HCT116 (cell line): ENCODE measurements around the gene TCEAL9. TPM values are rescaled to one million over a fixed set of nuclear protein-coding genes. Genes with fewer than 3 reads are reported as not detected.

Experiments
- ATAC-seq: fragments of 200-7000 bp; cut with Tn5 transposase; 2 replicates; pipeline ENCODE4 v1.9.1; 2020; ENCODE audit warnings: mild to moderate bottlenecking, moderate library complexity
- BruUV-seq: library from RNA; stranded (reverse); fragments of 400-500 nt; replicated peaks from 2 replicates; lab custom pipeline; 2021; lab: Mats Ljungman, UMichigan
- CTCF ChIA-PET: fragments of 300-600 bp; sonication (Branson Sonifier 250); formaldehyde crosslinking; loops from one replicate; lab custom pipeline; 2021; ENCODE audit warnings: antibody characterized with exemption; lab: Charles Lee
- POLR2A ChIA-PET: fragments of 300-600, 350-600 bp; sonication (Branson Sonifier 250); formaldehyde crosslinking; loops from one replicate; lab custom pipeline; 2021; ENCODE audit warnings: antibody characterized with exemption; lab: Charles Lee
- RAD21 ChIA-PET, 2 experiments: fragments of 300-600 bp; sonication (Branson Sonifier 250); formaldehyde crosslinking; loops; one replicate each; lab custom pipeline; 2023; ENCODE audit warnings: low total read pairs in 2 of 2; ENCODE audit not compliant: uncharacterized antibody in 2 of 2, unreplicated experiment in 2 of 2, low non-redundant PET in 1 of 2; lab: Charles Lee
- DNase-seq: peaks from one replicate; pipeline ENCODE4 v3.0.0-alpha.2; 2010; ENCODE audit warnings: low read depth, low spot score
- H2AFZ ChIP-seq: fragments of 200-600 bp; shearing (Covaris generic), sonication (generic); 2 replicates; pipeline ENCODE4 v1.6.1; 2017; ENCODE audit warnings: low read depth, mixed run types, mixed read lengths, antibody characterized with exemption, low read length; ENCODE audit not compliant: poor library complexity, severe bottlenecking
- H3K27ac ChIP-seq: 2 replicates; pipeline ENCODE4 v1.5.1; 2012; ENCODE audit warnings: low read depth, low read length
- H3K27me3 ChIP-seq: fragments of 200-600 bp; sonication (generic); 2 replicates; pipeline ENCODE4 v1.6.1; 2016; ENCODE audit warnings: mixed run types, low read length, mixed read lengths; ENCODE audit not compliant: insufficient read depth
- H3K36me3 ChIP-seq, 2 experiments: fragments of 200-500 bp in 1 of 2; fragments of 200-600 bp in 1 of 2; sonication (Bioruptor generic) in 1 of 2; sonication (generic) in 1 of 2; 2 replicates each; pipeline versions ENCODE4 v1.5.1 to v1.6.1; 2014 to 2016; ENCODE audit warnings: low read length in 2 of 2, inconsistent platforms in 1 of 2, mixed read lengths in 1 of 2, mixed run types in 1 of 2; ENCODE audit not compliant: insufficient read depth in 2 of 2, control insufficient read depth in 1 of 2
- H3K4me1 ChIP-seq, 2 experiments: fragments of 200-600 bp in 1 of 2; sonication (generic) in 1 of 2; 2 replicates each; pipeline versions ENCODE4 v1.5.1 to v1.6.1; 2012 to 2017; ENCODE audit warnings: low read length in 2 of 2, inconsistent platforms in 1 of 2, mild to moderate bottlenecking in 1 of 2, mixed read lengths in 1 of 2, mixed run types in 1 of 2, moderate library complexity in 1 of 2; ENCODE audit not compliant: insufficient read depth in 2 of 2, control insufficient read depth in 1 of 2
- H3K4me2 ChIP-seq: fragments of 200-600 bp; sonication (generic); 2 replicates; pipeline ENCODE4 v1.6.1; 2017; ENCODE audit warnings: mixed run types, low read length, mixed read lengths
- H3K4me3 ChIP-seq, 2 experiments: fragments of 200-600 bp in 1 of 2; sonication (generic) in 1 of 2; replicated peaks in 1 of 2; 2 replicates each; pipeline ENCODE4 v1.5.1; 2011 to 2016; ENCODE audit warnings: low read length in 2 of 2, control low read depth in 1 of 2, low read depth in 1 of 2, mild to moderate bottlenecking in 1 of 2, mixed read lengths in 1 of 2, mixed run types in 1 of 2
- H3K79me2 ChIP-seq: fragments of 200-600 bp; sonication (generic); 2 replicates; pipeline ENCODE4 v1.6.1; 2017; ENCODE audit warnings: mild to moderate bottlenecking, mixed run types, low read length, moderate library complexity, mixed read lengths; ENCODE audit not compliant: insufficient read depth
- H3K9ac ChIP-seq: fragments of 200-600 bp; sonication (generic); 2 replicates; pipeline ENCODE4 v1.6.1; 2016; ENCODE audit warnings: low read length, mixed read lengths
- H3K9me2 ChIP-seq: fragments of 200-600 bp; sonication (generic), shearing (Covaris generic); 2 replicates; pipeline ENCODE4 v1.6.1; 2017; ENCODE audit warnings: mixed run types, mild to moderate bottlenecking, moderate library complexity; ENCODE audit not compliant: insufficient read depth
- H3K9me3 ChIP-seq, 2 experiments: fragments of 200-500 bp in 1 of 2; fragments of 200-600 bp in 1 of 2; sonication (Bioruptor generic) in 1 of 2; sonication (generic) in 1 of 2; 2 replicates each; pipeline ENCODE4 v1.6.1; 2014 to 2017; ENCODE audit warnings: low read length in 2 of 2, mixed read lengths in 2 of 2, inconsistent platforms in 1 of 2, low read depth in 1 of 2, mild to moderate bottlenecking in 1 of 2, mixed run types in 1 of 2, moderate library complexity in 1 of 2; ENCODE audit not compliant: control insufficient read depth in 1 of 2, insufficient read depth in 1 of 2
- H4K20me1 ChIP-seq: fragments of 200-600 bp; sonication (generic), shearing (Covaris generic); 2 replicates; pipeline ENCODE4 v1.6.1; 2017; ENCODE audit warnings: mixed run types, mild to moderate bottlenecking, moderate library complexity; ENCODE audit not compliant: insufficient read depth
- EGR1 ChIP-seq: IDR thresholded peaks from 2 replicates; pipeline ENCODE4 v1.6.1; 2012; ENCODE audit warnings: low read depth
- JUND ChIP-seq: IDR thresholded peaks from 2 replicates; pipeline ENCODE4 v1.6.1; 2012
- POLR2AphosphoS5 ChIP-seq: IDR thresholded peaks from 2 replicates; pipeline ENCODE4 v1.6.1; 2011; ENCODE audit warnings: mild to moderate bottlenecking, low read depth, low read length, moderate library complexity
- SRF ChIP-seq: IDR thresholded peaks from 2 replicates; pipeline ENCODE4 v1.6.1; 2012; ENCODE audit warnings: low read depth
- intact Hi-C: fragments of 100-400 bp; cut with micrococcal nuclease; formaldehyde crosslinking; loops from 2 replicates; pipeline ENCODE4 v1.10.0; 2022
- total RNA-seq: library from RNA; stranded (reverse); gene quantifications from one replicate; pipeline ENCODE4 v1.2.1, GENCODE V29; 2021; ENCODE audit not compliant: unreplicated experiment
- TF ChIP-seq, protein P1 (sequence below): IDR thresholded peaks from 2 replicates; pipeline ENCODE4 v1.6.1; 2011; ENCODE audit warnings: mild to moderate bottlenecking, low read length, moderate library complexity; ENCODE audit not compliant: insufficient replicate concordance; ENCODE audit errors: extremely low read depth
- TF ChIP-seq, protein P2 (sequence below), 3 experiments: fragments of 200-600 bp in 1 of 3; sonication (generic) in 1 of 3; IDR thresholded peaks in 2 of 3; conservative IDR thresholded peaks in 1 of 3; 2 replicates each; pipeline ENCODE4 v1.5.1; 2012 to 2017; ENCODE audit warnings: low read depth in 2 of 3, low read length in 2 of 3, antibody characterized with exemption in 1 of 3, borderline replicate concordance in 1 of 3, control low read depth in 1 of 3, mild to moderate bottlenecking in 1 of 3, mixed read lengths in 1 of 3, mixed run types in 1 of 3, moderate library complexity in 1 of 3; ENCODE audit not compliant: insufficient read depth in 1 of 3

Gene TCEAL9
- total RNA-seq, 1 experiment from 2014 or later: 28.8 TPM

DNA sequence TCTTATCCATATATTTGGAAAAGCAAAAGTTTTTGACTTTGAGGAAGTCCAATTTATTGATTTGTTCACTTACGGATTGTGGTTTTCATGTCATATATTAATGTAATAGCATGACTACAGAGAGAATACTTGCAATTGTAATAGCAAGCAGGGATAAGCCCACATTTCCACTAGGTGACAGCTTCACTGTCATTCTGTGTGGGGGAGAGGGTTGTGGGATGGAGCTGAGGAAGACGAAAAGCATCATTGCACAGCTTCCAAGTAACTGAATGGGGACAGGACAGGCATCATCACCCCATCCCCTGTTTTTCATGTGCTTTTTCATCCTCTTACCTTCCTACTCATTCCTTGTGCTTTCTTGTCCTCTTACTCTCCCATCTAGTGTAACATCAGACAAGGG, 51.5 kb downstream of the TCEAL9 start:
- TF ChIP-seq, protein P1, sequence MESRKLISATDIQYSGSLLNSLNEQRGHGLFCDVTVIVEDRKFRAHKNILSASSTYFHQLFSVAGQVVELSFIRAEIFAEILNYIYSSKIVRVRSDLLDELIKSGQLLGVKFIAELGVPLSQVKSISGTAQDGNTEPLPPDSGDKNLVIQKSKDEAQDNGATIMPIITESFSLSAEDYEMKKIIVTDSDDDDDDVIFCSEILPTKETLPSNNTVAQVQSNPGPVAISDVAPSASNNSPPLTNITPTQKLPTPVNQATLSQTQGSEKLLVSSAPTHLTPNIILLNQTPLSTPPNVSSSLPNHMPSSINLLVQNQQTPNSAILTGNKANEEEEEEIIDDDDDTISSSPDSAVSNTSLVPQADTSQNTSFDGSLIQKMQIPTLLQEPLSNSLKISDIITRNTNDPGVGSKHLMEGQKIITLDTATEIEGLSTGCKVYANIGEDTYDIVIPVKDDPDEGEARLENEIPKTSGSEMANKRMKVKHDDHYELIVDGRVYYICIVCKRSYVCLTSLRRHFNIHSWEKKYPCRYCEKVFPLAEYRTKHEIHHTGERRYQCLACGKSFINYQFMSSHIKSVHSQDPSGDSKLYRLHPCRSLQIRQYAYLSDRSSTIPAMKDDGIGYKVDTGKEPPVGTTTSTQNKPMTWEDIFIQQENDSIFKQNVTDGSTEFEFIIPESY: no peak
- no peak for TF ChIP-seq POLR2AphosphoS5
- no peak for TF ChIP-seq SRF
- no peak for TF ChIP-seq EGR1
- TF ChIP-seq, protein P2, sequence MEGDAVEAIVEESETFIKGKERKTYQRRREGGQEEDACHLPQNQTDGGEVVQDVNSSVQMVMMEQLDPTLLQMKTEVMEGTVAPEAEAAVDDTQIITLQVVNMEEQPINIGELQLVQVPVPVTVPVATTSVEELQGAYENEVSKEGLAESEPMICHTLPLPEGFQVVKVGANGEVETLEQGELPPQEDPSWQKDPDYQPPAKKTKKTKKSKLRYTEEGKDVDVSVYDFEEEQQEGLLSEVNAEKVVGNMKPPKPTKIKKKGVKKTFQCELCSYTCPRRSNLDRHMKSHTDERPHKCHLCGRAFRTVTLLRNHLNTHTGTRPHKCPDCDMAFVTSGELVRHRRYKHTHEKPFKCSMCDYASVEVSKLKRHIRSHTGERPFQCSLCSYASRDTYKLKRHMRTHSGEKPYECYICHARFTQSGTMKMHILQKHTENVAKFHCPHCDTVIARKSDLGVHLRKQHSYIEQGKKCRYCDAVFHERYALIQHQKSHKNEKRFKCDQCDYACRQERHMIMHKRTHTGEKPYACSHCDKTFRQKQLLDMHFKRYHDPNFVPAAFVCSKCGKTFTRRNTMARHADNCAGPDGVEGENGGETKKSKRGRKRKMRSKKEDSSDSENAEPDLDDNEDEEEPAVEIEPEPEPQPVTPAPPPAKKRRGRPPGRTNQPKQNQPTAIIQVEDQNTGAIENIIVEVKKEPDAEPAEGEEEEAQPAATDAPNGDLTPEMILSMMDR (IDR thresholded peaks at IDR 0.05 in 2 of 3, conservative IDR thresholded peaks at IDR 0.05 in 1 of 3; ENCODE audit: borderline replicate concordance in 1 of 3, insufficient read depth in 1 of 3, low read depth in 2 of 3, low read length in 2 of 3): no peak
- TF ChIP-seq JUND: no peak
- TF ChIP-seq, all 23 proteins: peak for 0
- ChIA-PET CTCF (no interaction called here), POLR2A (no interaction called here), RAD21 (no interaction called here)
- Histone ChIP-seq H3K4me3 (no peak overlapping the region), H3K9me2 (no peaks in the 10 kb centered on the region), H3K9me3 (no peaks in the 10 kb centered on the region), H3K9ac (no peak overlapping the region), H3K36me3 (no peaks in the 10 kb centered on the region; a peak in 1 of 4 replicates), H3K4me2 (no peak overlapping the region), H3K79me2 (no peaks in the 10 kb centered on the region), H3K27ac (no peak overlapping the region), H3K27me3 (no peaks in the 10 kb centered on the region), H2AFZ (no peak overlapping the region), H3K4me1 (peaks cover 3 to 12% of the 10 kb centered on the region in 2 experiments; a peak in 3 of 4 replicates), H4K20me1 (no peaks in the 10 kb centered on the region)
- no peak for DNase-seq
- intact Hi-C loops: no loop called here
- no TSS peak for BruUV-seq
- ATAC-seq: no peak

Other genes with a start within 250 kb of the TCEAL9 start
- 0.91 TPM for gene BEX4, start 141.4 kb upstream of the TCEAL9 start, total RNA-seq
- 37.3 TPM for gene TCEAL8, start 101.4 kb upstream of the TCEAL9 start, total RNA-seq
- not detected for gene TCEAL5, start 79.8 kb upstream of the TCEAL9 start, total RNA-seq
- gene BEX2, start 45.5 kb upstream of the TCEAL9 start, total RNA-seq: 35.7 TPM
- gene TCEAL7, start 26.3 kb upstream of the TCEAL9 start, total RNA-seq: 0.20 TPM
- 86.2 TPM for gene BEX3, start 20.0 kb downstream of the TCEAL9 start, total RNA-seq
- gene RAB40A, start 163.0 kb downstream of the TCEAL9 start, total RNA-seq: not detected
- gene TCEAL4, start 229.0 kb downstream of the TCEAL9 start, total RNA-seq: 23.5 TPM